ENCODE data around the gene AKR1C8. TPM values are rescaled to one million over a fixed set of nuclear protein-coding genes. Genes with fewer than 3 reads are reported as not detected.
A peak's percentile ranks its signal among the peaks of the same experiment; 100 is the strongest.

AKR1C8 gene
- total and polyA plus RNA-seq, 2 of the 13 experiments (the other 11 are each of a cell fraction or from before 2014, with no cell fraction given), result 0.12 TPM; not detected in 1

- no peak for TF ChIP-seq MYNN (CRISPR knock-in tag; IDR thresholded peaks at IDR 0.05; ENCODE audit: low read depth)
- no peak for TF ChIP-seq ZNF572 (CRISPR knock-in tag; IDR thresholded peaks at IDR 0.05)
- TF ChIP-seq SP2 (CRISPR knock-in tag; IDR thresholded peaks at IDR 0.05), result no peak
- TF ChIP-seq SNRNP70 (IDR thresholded peaks at IDR 0.05; ENCODE audit: low read depth, low read length), result no peak
- TF ChIP-seq NR2F6 (IDR thresholded peaks at IDR 0.05), result peak; percentile 90
- peak; percentile 88 for TF ChIP-seq NR2F6 (CRISPR knock-in tag; IDR thresholded peaks at IDR 0.05)
- no peak for TF ChIP-seq CENPX (CRISPR knock-in tag; IDR thresholded peaks at IDR 0.05)
- no peak for TF ChIP-seq HINFP (CRISPR knock-in tag; IDR thresholded peaks at IDR 0.05; ENCODE audit: low read depth)
- TF ChIP-seq ZNF414 (CRISPR knock-in tag; IDR thresholded peaks at IDR 0.05), result peak; percentile 80; the same call in 1 of the 2 replicates
- no peak; the same call in 1 of the 2 replicates for TF ChIP-seq ZNF225 (CRISPR knock-in tag; IDR thresholded peaks at IDR 0.05)
- no peak for TF ChIP-seq HIVEP1 (CRISPR knock-in tag; IDR thresholded peaks at IDR 0.05)
- TF ChIP-seq, protein P1, sequence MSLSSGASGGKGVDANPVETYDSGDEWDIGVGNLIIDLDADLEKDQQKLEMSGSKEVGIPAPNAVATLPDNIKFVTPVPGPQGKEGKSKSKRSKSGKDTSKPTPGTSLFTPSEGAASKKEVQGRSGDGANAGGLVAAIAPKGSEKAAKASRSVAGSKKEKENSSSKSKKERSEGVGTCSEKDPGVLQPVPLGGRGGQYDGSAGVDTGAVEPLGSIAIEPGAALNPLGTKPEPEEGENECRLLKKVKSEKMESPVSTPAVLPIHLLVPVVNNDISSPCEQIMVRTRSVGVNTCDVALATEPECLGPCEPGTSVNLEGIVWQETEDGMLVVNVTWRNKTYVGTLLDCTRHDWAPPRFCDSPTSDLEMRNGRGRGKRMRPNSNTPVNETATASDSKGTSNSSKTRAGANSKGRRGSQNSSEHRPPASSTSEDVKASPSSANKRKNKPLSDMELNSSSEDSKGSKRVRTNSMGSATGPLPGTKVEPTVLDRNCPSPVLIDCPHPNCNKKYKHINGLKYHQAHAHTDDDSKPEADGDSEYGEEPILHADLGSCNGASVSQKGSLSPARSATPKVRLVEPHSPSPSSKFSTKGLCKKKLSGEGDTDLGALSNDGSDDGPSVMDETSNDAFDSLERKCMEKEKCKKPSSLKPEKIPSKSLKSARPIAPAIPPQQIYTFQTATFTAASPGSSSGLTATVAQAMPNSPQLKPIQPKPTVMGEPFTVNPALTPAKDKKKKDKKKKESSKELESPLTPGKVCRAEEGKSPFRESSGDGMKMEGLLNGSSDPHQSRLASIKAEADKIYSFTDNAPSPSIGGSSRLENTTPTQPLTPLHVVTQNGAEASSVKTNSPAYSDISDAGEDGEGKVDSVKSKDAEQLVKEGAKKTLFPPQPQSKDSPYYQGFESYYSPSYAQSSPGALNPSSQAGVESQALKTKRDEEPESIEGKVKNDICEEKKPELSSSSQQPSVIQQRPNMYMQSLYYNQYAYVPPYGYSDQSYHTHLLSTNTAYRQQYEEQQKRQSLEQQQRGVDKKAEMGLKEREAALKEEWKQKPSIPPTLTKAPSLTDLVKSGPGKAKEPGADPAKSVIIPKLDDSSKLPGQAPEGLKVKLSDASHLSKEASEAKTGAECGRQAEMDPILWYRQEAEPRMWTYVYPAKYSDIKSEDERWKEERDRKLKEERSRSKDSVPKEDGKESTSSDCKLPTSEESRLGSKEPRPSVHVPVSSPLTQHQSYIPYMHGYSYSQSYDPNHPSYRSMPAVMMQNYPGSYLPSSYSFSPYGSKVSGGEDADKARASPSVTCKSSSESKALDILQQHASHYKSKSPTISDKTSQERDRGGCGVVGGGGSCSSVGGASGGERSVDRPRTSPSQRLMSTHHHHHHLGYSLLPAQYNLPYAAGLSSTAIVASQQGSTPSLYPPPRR (CRISPR knock-in tag; IDR thresholded peaks at IDR 0.05; ENCODE audit: borderline replicate concordance), result peak; percentile 90
- peak; percentile 99 for TF ChIP-seq HOMEZ (CRISPR knock-in tag; IDR thresholded peaks at IDR 0.05; ENCODE audit: low read depth)
- no peak for TF ChIP-seq ZNF749 (CRISPR knock-in tag; IDR thresholded peaks at IDR 0.05; ENCODE audit: borderline replicate concordance)
- TF ChIP-seq, protein P2, sequence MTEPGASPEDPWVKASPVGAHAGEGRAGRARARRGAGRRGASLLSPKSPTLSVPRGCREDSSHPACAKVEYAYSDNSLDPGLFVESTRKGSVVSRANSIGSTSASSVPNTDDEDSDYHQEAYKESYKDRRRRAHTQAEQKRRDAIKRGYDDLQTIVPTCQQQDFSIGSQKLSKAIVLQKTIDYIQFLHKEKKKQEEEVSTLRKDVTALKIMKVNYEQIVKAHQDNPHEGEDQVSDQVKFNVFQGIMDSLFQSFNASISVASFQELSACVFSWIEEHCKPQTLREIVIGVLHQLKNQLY (CRISPR knock-in tag; IDR thresholded peaks at IDR 0.05), result peak; percentile 70; the same call in 1 of the 2 replicates
- TF ChIP-seq MTF2 (CRISPR knock-in tag; IDR thresholded peaks at IDR 0.05; ENCODE audit: borderline replicate concordance), result no peak
- TF ChIP-seq RARA (CRISPR knock-in tag; IDR thresholded peaks at IDR 0.05), result peak; percentile 98
- TF ChIP-seq HNRNPH1 (optimal IDR thresholded peaks at IDR 0.05; ENCODE audit: low read depth, low read length), result no peak
- peak; percentile 57; the same call in 1 of the 2 replicates for TF ChIP-seq KDM1A (CRISPR knock-in tag; IDR thresholded peaks at IDR 0.05)
- TF ChIP-seq SAP130 (CRISPR knock-in tag; IDR thresholded peaks at IDR 0.05; ENCODE audit: low read depth), result peak; percentile 69; the same call in 1 of the 2 replicates
- TF ChIP-seq CEBPG (CRISPR knock-in tag; IDR thresholded peaks at IDR 0.05), result peak; percentile 83
- no peak for TF ChIP-seq ZNF296 (CRISPR knock-in tag; conservative IDR thresholded peaks at IDR 0.05)
- TF ChIP-seq TMF1 (CRISPR knock-in tag; IDR thresholded peaks at IDR 0.05; ENCODE audit: low read depth), result no peak
Measured at GRCh38 chr10:5147255-5147980, 37.5 kb downstream of the AKR1C8 start (continued).

Data from HepG2 (cell line).